Kidney capillary endothelial cell (primary cell): Measurements from ENCODE around the gene RAB3IL1.
"Not testable (repeated sequence)": the region's sequence is repeated elsewhere in the genome, so short reads cannot be mapped to it uniquely, and the experiment has no call there.

Experiments used
- DNase-seq: peaks from one replicate; pipeline ENCODE4 v3.0.0-alpha.2; 2018; ENCODE audit warnings: low spot score

Gene RAB3IL1

GRCh38 chr11:61885784-61886580, 31.4 kb downstream of the RAB3IL1 start:
- DNase-seq = no peak

GRCh38 chr11:61885166-61885778, 32.1 kb downstream of the RAB3IL1 start:
- DNase-seq = no peak

- DNase-seq = no peak
These were observed 33.4 kb downstream of the RAB3IL1 start for GRCh38 chr11:61883947-61884346.

- DNase-seq = no peak
These were observed 34.0 kb downstream of the RAB3IL1 start for GRCh38 chr11:61883327-61883726.

GRCh38 chr11:61882879-61883278, 34.5 kb downstream of the RAB3IL1 start:
- no peak for DNase-seq

GRCh38 chr11:61882267-61882666, 35.1 kb downstream of the RAB3IL1 start:
- not testable (repeated sequence) for DNase-seq

- peak; percentile 27 for DNase-seq
These were observed 36.0 kb downstream of the RAB3IL1 start for GRCh38 chr11:61881397-61881796.

GRCh38 chr11:61880454-61880853, 36.9 kb downstream of the RAB3IL1 start:
- DNase-seq = no peak

- no peak for DNase-seq
These were observed 37.3 kb downstream of the RAB3IL1 start for GRCh38 chr11:61880031-61880430.

- no peak for DNase-seq
These were observed 38.2 kb downstream of the RAB3IL1 start for GRCh38 chr11:61879152-61879551.

- no peak for DNase-seq
These were observed 41.7 kb downstream of the RAB3IL1 start for GRCh38 chr11:61875698-61876097.

GRCh38 chr11:61874853-61875252, 42.5 kb downstream of the RAB3IL1 start:
- no peak for DNase-seq

GRCh38 chr11:61874377-61874809, 43.0 kb downstream of the RAB3IL1 start:
- DNase-seq = no peak

- DNase-seq = no peak
These were observed 43.6 kb downstream of the RAB3IL1 start for GRCh38 chr11:61873588-61874376.

GRCh38 chr11:61872935-61873565, 44.3 kb downstream of the RAB3IL1 start:
- no peak for DNase-seq

GRCh38 chr11:61871158-61871597, 46.2 kb downstream of the RAB3IL1 start:
- peak; percentile 80 for DNase-seq

- DNase-seq = no peak
These were observed 46.8 kb downstream of the RAB3IL1 start for GRCh38 chr11:61870541-61871031.

- DNase-seq = no peak
These were observed 47.5 kb downstream of the RAB3IL1 start for GRCh38 chr11:61869708-61870451.

GRCh38 chr11:61869429-61869707, 48.0 kb downstream of the RAB3IL1 start:
- DNase-seq = no peak

GRCh38 chr11:61868571-61869428, 48.6 kb downstream of the RAB3IL1 start:
- no peak for DNase-seq

GRCh38 chr11:61866958-61867343, 50.4 kb downstream of the RAB3IL1 start:
- no peak for DNase-seq
